ENCODE measurements around the gene HSPA2. TPM values are rescaled to one million over a fixed set of nuclear protein-coding genes. Genes with fewer than 3 reads are reported as not detected.
"Not testable (repeated sequence)": the region's sequence is repeated elsewhere in the genome, so short reads cannot be mapped to it uniquely, and the experiment has no call there.

Gene HSPA2
- total and polyA plus RNA-seq, 8 donors = 3.3 to 7.2 (median 5.4) TPM

DNA sequence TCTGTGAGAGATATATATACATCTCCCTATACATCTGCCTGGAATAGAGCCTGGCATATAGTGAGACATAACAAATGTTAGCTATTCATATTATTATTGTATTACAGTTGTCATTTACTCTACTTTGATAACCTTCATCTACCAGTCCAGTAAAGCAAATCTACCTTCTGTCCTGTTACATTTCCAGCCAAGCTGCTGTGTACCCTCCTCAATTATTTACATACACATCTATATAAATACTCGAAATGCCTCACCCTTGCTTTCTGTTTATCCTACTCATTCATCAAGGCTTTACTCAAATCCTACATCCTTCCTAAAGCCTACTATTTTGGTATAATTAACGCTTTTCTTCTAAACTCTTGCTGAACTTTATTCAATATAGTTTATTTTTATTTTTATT lies 27.3 kb upstream of the HSPA2 start:
- WGBS, 2 donors = 85% methylated on average over 2 of the region's 2 CpGs
- DNase-seq = no peak
- Histone ChIP-seq H3K4me1 (peaks cover 0 to 19% (median 11%) of the 10 kb centered on the region in 3 donors), H3K27me3 (no peaks in the 10 kb centered on the region), H3K9me3 (no peaks in the 10 kb centered on the region), H3K4me3 (no peak overlapping the region), H3K27ac (no peak overlapping the region), H3K36me3 (no peaks in the 10 kb centered on the region)
- intact Hi-C loops (cut with DNase I) = no loop called here
- no peak for ATAC-seq
- TF ChIP-seq, protein P1, sequence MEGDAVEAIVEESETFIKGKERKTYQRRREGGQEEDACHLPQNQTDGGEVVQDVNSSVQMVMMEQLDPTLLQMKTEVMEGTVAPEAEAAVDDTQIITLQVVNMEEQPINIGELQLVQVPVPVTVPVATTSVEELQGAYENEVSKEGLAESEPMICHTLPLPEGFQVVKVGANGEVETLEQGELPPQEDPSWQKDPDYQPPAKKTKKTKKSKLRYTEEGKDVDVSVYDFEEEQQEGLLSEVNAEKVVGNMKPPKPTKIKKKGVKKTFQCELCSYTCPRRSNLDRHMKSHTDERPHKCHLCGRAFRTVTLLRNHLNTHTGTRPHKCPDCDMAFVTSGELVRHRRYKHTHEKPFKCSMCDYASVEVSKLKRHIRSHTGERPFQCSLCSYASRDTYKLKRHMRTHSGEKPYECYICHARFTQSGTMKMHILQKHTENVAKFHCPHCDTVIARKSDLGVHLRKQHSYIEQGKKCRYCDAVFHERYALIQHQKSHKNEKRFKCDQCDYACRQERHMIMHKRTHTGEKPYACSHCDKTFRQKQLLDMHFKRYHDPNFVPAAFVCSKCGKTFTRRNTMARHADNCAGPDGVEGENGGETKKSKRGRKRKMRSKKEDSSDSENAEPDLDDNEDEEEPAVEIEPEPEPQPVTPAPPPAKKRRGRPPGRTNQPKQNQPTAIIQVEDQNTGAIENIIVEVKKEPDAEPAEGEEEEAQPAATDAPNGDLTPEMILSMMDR (IDR thresholded peaks at IDR 0.05) = no peak
- FAIRE-seq = no peak

DNA sequence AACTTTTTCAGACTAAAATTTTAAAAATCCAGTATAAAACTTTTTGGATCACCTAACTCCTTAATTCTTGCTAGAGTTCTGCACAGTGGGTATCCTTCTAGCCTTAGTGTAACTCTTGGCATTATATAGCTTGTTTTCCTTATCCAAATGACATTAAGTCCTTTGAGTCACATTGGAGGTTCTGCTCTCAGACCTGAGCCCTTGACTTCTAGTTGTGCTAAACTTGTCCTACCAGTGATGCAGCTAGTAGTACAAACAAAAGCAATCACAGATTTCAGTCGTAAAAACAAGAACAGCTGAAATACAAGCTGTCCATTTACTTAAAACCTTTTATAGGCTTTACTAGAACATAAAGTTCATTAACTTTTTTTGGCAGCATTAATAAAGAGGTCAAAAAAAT lies 25.5 kb upstream of the HSPA2 start:
- WGBS, 2 donors = 6 to 9% methylated on average over 1 of the region's 1 CpG
- intact Hi-C loops (cut with DNase I) = no loop called here

DNA sequence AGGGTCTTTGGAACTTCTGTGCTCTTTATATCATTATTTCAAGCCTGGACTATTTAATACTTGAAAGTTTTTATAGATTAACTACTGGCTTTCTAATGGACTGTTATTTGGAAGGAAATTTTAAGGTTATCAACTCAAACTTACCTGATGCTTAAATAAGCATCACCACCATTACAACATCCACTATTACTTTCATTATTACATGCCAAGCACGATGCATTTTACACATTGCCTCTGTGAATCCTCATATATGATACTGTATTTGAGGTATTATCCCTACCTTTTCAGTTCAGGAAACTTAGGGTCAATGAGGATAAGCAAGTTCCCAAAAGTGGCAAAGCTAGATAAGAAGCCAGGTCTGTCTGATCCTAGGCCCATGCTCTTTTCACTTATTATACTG lies 23.6 kb upstream of the HSPA2 start:
- FAIRE-seq (no peak), DNase-seq (no peak), ATAC-seq (no peak)
- Histone ChIP-seq H3K36me3 (peaks cover 0 to 6% (median 0%) of the 10 kb centered on the region in 3 donors), H3K27ac (no peak overlapping the region), H3K9me3 (no peaks in the 10 kb centered on the region), H3K4me1 (peaks cover 0 to under 1% (median 0%) of the 10 kb centered on the region in 3 donors), H3K27me3 (no peaks in the 10 kb centered on the region), H3K4me3 (no peak overlapping the region)
- TF ChIP-seq, protein P1 (IDR thresholded peaks at IDR 0.05) = no peak
- 76 to 92% methylated on average over 1 of the region's 1 CpG for WGBS, 2 donors
- intact Hi-C loops (cut with DNase I) = no loop called here

More for the DNA sequence above, 25.5 kb upstream of the HSPA2 start:
- Histone ChIP-seq H3K27me3 (no peaks in the 10 kb centered on the region), H3K36me3 (no peaks in the 10 kb centered on the region), H3K9me3 (no peaks in the 10 kb centered on the region), H3K27ac (no peak overlapping the region), H3K4me1 (peaks cover 0 to 18% (median 9%) of the 10 kb centered on the region in 3 donors), H3K4me3 (no peak overlapping the region)
- ATAC-seq (peak in 1 of 4 donors; percentile 29), FAIRE-seq (no peak), DNase-seq (no peak)
- TF ChIP-seq, protein P1 (IDR thresholded peaks at IDR 0.05) = no peak

DNA sequence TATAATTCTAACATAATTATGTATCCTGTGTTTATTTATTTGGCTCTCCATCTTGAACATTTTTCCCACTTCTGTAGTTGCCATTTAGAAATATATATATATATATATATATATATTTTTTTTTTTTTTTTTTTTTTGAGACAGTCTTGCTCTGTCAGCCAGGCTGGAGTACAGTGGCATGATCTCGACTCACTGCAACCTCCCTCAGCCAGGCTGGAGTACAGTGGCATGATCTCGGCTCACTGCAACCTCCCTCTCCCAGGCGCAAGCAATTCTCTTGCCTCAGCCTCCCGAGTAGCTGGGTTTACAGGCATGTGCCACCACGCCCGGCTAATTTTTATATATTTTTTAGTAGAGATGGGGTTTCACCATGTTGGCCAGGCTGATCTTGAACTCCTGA lies 22.9 kb upstream of the HSPA2 start:
- 77 to 84% methylated on average over 6 of the region's 6 CpGs for WGBS, 2 donors
- peaks cover 0 to 13% (median 0%) of the 10 kb centered on the region in 3 donors for H3K36me3 ChIP-seq
- intact Hi-C loops (cut with DNase I); ATAC-seq; H3K4me3 ChIP-seq; H3K4me1 ChIP-seq; DNase-seq; FAIRE-seq; H3K27me3 ChIP-seq; H3K27ac ChIP-seq; H3K9me3 ChIP-seq: not testable (repeated sequence)

DNA sequence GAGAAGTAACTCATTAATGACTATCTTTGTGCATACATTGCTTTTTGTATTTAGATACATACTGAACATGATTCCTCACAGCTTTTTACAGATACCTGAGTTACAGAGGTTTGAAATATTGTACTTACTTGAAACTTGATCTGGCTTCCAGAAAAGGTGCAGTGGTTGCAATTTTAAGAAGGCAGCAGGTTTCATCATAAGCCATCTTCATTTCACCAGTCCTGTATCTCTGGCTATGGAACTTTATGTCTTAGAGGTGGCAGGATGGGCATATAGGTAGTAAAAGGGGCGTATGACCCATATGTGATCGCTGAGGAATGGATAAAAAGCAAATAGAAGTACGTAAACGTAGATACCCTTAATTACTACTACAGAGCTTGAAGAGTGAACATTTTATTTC lies 22.3 kb upstream of the HSPA2 start:
- intact Hi-C loops (cut with DNase I) = no loop called here

More for the DNA sequence above, 22.3 kb upstream of the HSPA2 start:
- ATAC-seq (no peak), DNase-seq (no peak), FAIRE-seq (no peak)
- no peak overlapping the region for H3K4me3 ChIP-seq
- H3K9me3 ChIP-seq = no peaks in the 10 kb centered on the region
- no peaks in the 10 kb centered on the region for H3K4me1 ChIP-seq
- TF ChIP-seq, protein P1 (IDR thresholded peaks at IDR 0.05) = no peak
- H3K27me3 ChIP-seq = no peaks in the 10 kb centered on the region
- no peak overlapping the region for H3K27ac ChIP-seq
- peaks cover 0 to 19% (median 0%) of the 10 kb centered on the region in 3 donors for H3K36me3 ChIP-seq
- WGBS, 2 donors = 48 to 63% methylated on average over 4 of the region's 4 CpGs
